Bronchial epithelial cell (primary cell): ENCODE results near the gene SLC39A2. TPM values are rescaled to one million over a fixed set of nuclear protein-coding genes. Genes with fewer than 3 reads are reported as not detected.
"Not testable (repeated sequence)": the region's sequence is repeated elsewhere in the genome, so short reads cannot be mapped to it uniquely, and the experiment has no call there.

Source experiments
- DNase-seq: peaks from one replicate; pipeline ENCODE4 v3.0.0-alpha.2; 2010; ENCODE audit warnings: low read depth
- FAIRE-seq: peaks from 2 replicates; lab custom pipeline; 2011; peaks lifted over from hg19 to GRCh38; lab: Jason Lieb, UNC
- H3K27me3 ChIP-seq: 2 replicates; pipeline ENCODE4 v1.5.1; 2011; ENCODE audit warnings: low read length; ENCODE audit not compliant: control insufficient read depth, insufficient read depth
- H3K36me3 ChIP-seq: 2 replicates; pipeline ENCODE4 v1.5.1; 2011; ENCODE audit warnings: low read length; ENCODE audit not compliant: control insufficient read depth, insufficient read depth
- H3K4me3 ChIP-seq: 2 replicates; pipeline ENCODE4 v1.5.1; 2011; ENCODE audit warnings: mild to moderate bottlenecking, low read depth, low read length, control low read depth
- CTCF ChIP-seq: IDR thresholded peaks from 2 replicates; pipeline ENCODE4 v1.5.1; 2011; ENCODE audit warnings: mild to moderate bottlenecking, moderate library complexity, low read length, control low read depth, inconsistent platforms; ENCODE audit not compliant: insufficient read depth, severe bottlenecking
- total RNA-seq: library from RNA; depleted of rRNA; stranded (reverse); fragments of >200 nt; gene quantifications from 2 replicates; pipeline ENCODE4 v1.2.1, GENCODE V29; 2014

The SLC39A2 gene
- total RNA-seq, 1 donor from 2014 or later: under 0.01 TPM

GRCh38 chr14:20982646-20983369 is 16.3 kb upstream of the SLC39A2 start:
- TF ChIP-seq CTCF: no peak
- FAIRE-seq (no peak), DNase-seq (no peak)
- no peaks in the 10 kb centered on the region for H3K36me3 ChIP-seq
- H3K4me3 ChIP-seq: no peak overlapping the region
- H3K27me3 ChIP-seq: no peaks in the 10 kb centered on the region

GRCh38 chr14:20985650-20986049 is 13.4 kb upstream of the SLC39A2 start:
- not testable (repeated sequence) for H3K36me3 ChIP-seq, H3K27me3 ChIP-seq, FAIRE-seq, DNase-seq, H3K4me3 ChIP-seq

GRCh38 chr14:20986811-20987210 is 12.3 kb upstream of the SLC39A2 start:
- no peaks in the 10 kb centered on the region for H3K36me3 ChIP-seq
- peak; percentile 99 for DNase-seq
- H3K27me3 ChIP-seq: no peaks in the 10 kb centered on the region
- no peak for TF ChIP-seq CTCF
- no peak overlapping the region for H3K4me3 ChIP-seq
- no peak for FAIRE-seq

DNA sequence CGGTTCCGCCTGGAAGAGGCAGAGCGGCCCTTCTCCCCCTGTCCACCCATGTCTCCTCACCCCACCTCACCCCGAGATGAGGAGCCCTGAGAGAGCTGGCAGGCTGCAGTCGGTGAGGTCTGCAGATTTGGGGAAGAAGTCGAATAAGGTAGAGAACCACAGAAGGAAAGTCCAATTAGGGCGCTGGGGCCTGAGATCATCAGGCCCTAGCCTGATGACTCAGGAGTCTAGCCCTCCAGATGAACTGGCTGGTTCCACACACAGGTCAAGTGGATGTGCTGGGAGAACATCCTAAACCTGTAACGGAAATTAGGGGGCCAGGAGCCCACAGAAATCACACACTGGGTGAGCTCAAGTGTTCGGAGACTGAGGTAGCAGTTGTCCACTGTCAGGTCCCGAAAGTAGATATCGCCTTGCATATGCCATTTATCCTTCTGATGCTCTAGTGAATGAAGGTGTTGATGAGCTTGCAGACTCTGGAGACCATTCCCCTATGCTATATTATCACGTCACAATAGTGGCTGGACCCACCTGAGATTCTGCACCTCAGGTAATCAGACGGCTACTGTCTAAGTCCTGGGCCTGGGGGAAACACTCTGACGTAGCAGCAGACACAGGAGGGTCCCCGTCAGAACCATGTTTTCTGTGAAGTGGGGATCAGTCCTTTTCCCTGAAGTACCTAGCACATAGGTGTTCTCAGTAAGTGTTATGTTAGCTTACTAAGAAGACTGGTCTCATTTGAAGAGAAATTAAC is 10.2 kb upstream of the SLC39A2 start:
- Histone ChIP-seq H3K4me3 (peak overlapping the region; percentile 80), H3K27me3 (no peaks in the 10 kb centered on the region), H3K36me3 (peaks cover 5% of the 10 kb centered on the region)
- no peak for FAIRE-seq
- no peak for TF ChIP-seq CTCF
- DNase-seq: no peak

DNA sequence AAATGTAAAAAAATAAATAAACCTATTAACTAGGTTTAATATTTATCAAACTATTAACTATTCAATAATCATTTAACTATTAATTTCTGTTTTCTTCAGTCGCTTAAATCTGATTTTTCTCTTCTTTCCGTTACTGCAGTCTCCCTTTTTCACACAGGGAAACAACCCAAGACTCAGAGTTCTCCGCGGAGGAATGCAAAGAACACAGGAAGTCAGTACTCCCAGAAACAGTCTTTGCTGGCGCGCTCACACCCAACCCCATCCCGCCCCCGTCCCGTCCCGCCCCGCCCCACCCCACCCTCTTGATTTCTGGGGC is 9.7 kb upstream of the SLC39A2 start:
- H3K27me3 ChIP-seq: no peaks in the 10 kb centered on the region
- H3K4me3 ChIP-seq: peak overlapping the region; percentile 80
- TF ChIP-seq CTCF: no peak
- FAIRE-seq (no peak), DNase-seq (no peak)
- peaks cover 9% of the 10 kb centered on the region for H3K36me3 ChIP-seq

GRCh38 chr14:20989787-20990600 is 9.1 kb upstream of the SLC39A2 start, which contains the start of gene METTL17:
METTL17 (plus strand) TSS chr14:20989980; CDS start chr14:20990003, 23 bp downstream.
- FAIRE-seq: no peak

More at GRCh38 chr14:20989787-20990600, 9.1 kb upstream of the SLC39A2 start, which contains the start of gene METTL17:
- peak; percentile 55 for TF ChIP-seq CTCF
- peaks cover 13% of the 10 kb centered on the region for H3K36me3 ChIP-seq
- peak within 1 kb of the TSS; percentile 80 for H3K4me3 ChIP-seq
- no peaks in the 10 kb centered on the region for H3K27me3 ChIP-seq
- peak; percentile 93 for DNase-seq
